ENCODE measurements around the gene DNAH2. TPM values are rescaled to one million over a fixed set of nuclear protein-coding genes. Genes with fewer than 3 reads are reported as not detected.

The DNAH2 gene
- total RNA-seq, 1 donor from 2014 or later: 0.29 TPM

DNA sequence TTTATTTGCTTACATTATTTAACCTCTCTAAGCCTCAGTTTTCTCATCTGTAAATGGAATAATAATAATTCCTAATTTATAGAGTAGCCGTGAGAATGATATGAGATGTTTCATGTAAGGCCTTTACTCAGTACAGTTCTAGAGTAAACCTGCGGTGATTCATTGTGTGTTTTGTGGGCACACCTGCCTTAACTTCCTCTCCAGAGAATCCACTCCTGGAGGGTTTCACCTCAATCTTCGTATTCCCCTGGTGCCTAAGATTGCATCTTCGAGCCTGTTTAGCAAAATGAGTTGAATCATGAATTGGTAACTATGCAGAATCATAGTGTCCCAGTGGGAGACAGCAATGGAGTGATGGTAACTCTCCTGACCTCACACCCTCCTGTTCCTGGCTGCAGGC lies 52.3 kb downstream of the DNAH2 start:
- Mint-ChIP-seq H3K4me1 (ENCODE audit: low read depth) (peaks cover 1% of the 10 kb centered on the region), H3K36me3 (ENCODE audit: insufficient read depth) (no peaks in the 10 kb centered on the region)

GRCh38 chr17:7774055-7774521 lies 56.5 kb downstream of the DNAH2 start:
- peaks cover 48% of the 10 kb centered on the region for H3K27me3 Mint-ChIP-seq
- no peaks in the 10 kb centered on the region for H3K36me3 Mint-ChIP-seq (ENCODE audit: insufficient read depth)
- H3K4me3 Mint-ChIP-seq (ENCODE audit: low read depth): no peak overlapping the region
- H3K4me1 Mint-ChIP-seq (ENCODE audit: low read depth): peaks cover 1% of the 10 kb centered on the region
- no peak overlapping the region for H3K27ac Mint-ChIP-seq
- H3K9me3 Mint-ChIP-seq (ENCODE audit: low read depth): no peaks in the 10 kb centered on the region
- no peak for TF ChIP-seq CTCF (IDR thresholded peaks at IDR 0.05; ENCODE audit: unreplicated experiment)
- no peak for DNase-seq (ENCODE audit: low spot score, unreplicated experiment)

More for the DNA sequence above, 52.3 kb downstream of the DNAH2 start:
- H3K27me3 Mint-ChIP-seq: peaks cover 53% of the 10 kb centered on the region
- no peak overlapping the region for H3K27ac Mint-ChIP-seq
- DNase-seq (ENCODE audit: low spot score, unreplicated experiment): no peak
- H3K4me3 Mint-ChIP-seq (ENCODE audit: low read depth): no peak overlapping the region
- no peak for TF ChIP-seq CTCF (IDR thresholded peaks at IDR 0.05; ENCODE audit: unreplicated experiment)
- H3K9me3 Mint-ChIP-seq (ENCODE audit: low read depth): peaks cover 2% of the 10 kb centered on the region

DNA sequence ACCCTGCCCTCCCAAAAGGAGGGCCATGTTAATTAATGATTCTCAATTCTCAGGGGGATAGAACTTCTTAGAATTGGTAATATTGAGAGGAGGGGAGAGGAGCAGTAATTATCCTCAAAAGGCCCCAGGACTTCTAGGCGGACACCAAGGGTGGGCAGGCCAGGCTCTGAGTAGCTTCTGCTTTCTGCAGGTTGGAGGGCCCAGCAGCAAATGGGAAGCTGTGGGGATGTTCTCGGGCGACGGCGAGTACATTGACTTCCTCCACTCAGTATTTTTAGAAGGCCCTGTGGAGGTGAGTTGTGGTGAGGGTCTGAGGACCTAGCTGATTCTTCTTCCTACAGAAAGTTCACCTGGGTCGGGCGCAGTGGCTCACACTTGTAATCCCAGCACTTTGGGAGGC lies 57.5 kb downstream of the DNAH2 start:
- TF ChIP-seq CTCF (IDR thresholded peaks at IDR 0.05; ENCODE audit: unreplicated experiment): no peak
- H3K27ac Mint-ChIP-seq: no peak overlapping the region
- H3K4me1 Mint-ChIP-seq (ENCODE audit: low read depth): peaks cover 1% of the 10 kb centered on the region
- no peak for DNase-seq (ENCODE audit: low spot score, unreplicated experiment)
- no peak overlapping the region for H3K4me3 Mint-ChIP-seq (ENCODE audit: low read depth)
- no peaks in the 10 kb centered on the region for H3K36me3 Mint-ChIP-seq (ENCODE audit: insufficient read depth)
- H3K9me3 Mint-ChIP-seq (ENCODE audit: low read depth): no peaks in the 10 kb centered on the region
- H3K27me3 Mint-ChIP-seq: peaks cover 43% of the 10 kb centered on the region

- DNase-seq (ENCODE audit: low spot score, unreplicated experiment): no peak
- no peak overlapping the region for H3K4me3 Mint-ChIP-seq (ENCODE audit: low read depth)
- peaks cover 1% of the 10 kb centered on the region for H3K4me1 Mint-ChIP-seq (ENCODE audit: low read depth)
- no peak for TF ChIP-seq CTCF (IDR thresholded peaks at IDR 0.05; ENCODE audit: unreplicated experiment)
- H3K27ac Mint-ChIP-seq: no peak overlapping the region
- peaks cover 32% of the 10 kb centered on the region for H3K27me3 Mint-ChIP-seq
- H3K36me3 Mint-ChIP-seq (ENCODE audit: insufficient read depth): no peaks in the 10 kb centered on the region
- no peaks in the 10 kb centered on the region for H3K9me3 Mint-ChIP-seq (ENCODE audit: low read depth)
These were observed 59.5 kb downstream of the DNAH2 start for GRCh38 chr17:7777017-7777416.

- Mint-ChIP-seq H3K27me3 (peaks cover 23% of the 10 kb centered on the region), H3K27ac (no peak overlapping the region), H3K4me3 (ENCODE audit: low read depth) (no peak overlapping the region), H3K36me3 (ENCODE audit: insufficient read depth) (no peaks in the 10 kb centered on the region), H3K9me3 (ENCODE audit: low read depth) (no peaks in the 10 kb centered on the region), H3K4me1 (ENCODE audit: low read depth) (no peaks in the 10 kb centered on the region)
- TF ChIP-seq CTCF (IDR thresholded peaks at IDR 0.05; ENCODE audit: unreplicated experiment): no peak
- no peak for DNase-seq (ENCODE audit: low spot score, unreplicated experiment)
These were observed 63.2 kb downstream of the DNAH2 start for GRCh38 chr17:7780736-7781135.

Measured in progenitor cell of endocrine pancreas (in vitro differentiated cells).